Neural progenitor cell (in vitro differentiated cells): ENCODE results near the gene TMSB10. TPM values are rescaled to one million over a fixed set of nuclear protein-coding genes. Genes with fewer than 3 reads are reported as not detected.

Experiments
- DNase-seq: peaks from one replicate; pipeline ENCODE4 v3.0.0-alpha.2; 2016; ENCODE audit warnings: low spot score
- H2AFZ ChIP-seq: fragments of 200-600 bp; sonication (generic); replicated peaks from 2 replicates; pipeline ENCODE4 v1.6.1; 2016; ENCODE audit warnings: antibody characterized with exemption
- H3F3A ChIP-seq: fragments of 200-600 bp; sonication (generic); 2 replicates; pipeline ENCODE4 v1.6.1; 2016; ENCODE audit warnings: antibody characterized with exemption, low read depth
- H3K27ac ChIP-seq: fragments of 200-600 bp; sonication (generic); 2 replicates; pipeline ENCODE4 v1.5.1; 2016; ENCODE audit warnings: mild to moderate bottlenecking
- H3K27me3 ChIP-seq: fragments of 200-600 bp; sonication (generic); 2 replicates; pipeline ENCODE4 v1.6.1; 2016; ENCODE audit warnings: mild to moderate bottlenecking, moderate library complexity
- H3K36me3 ChIP-seq: fragments of 200-600 bp; sonication (generic); 2 replicates; pipeline ENCODE4 v1.5.1; 2016
- H3K4me1 ChIP-seq: fragments of 200-600 bp; sonication (generic); 2 replicates; pipeline ENCODE4 v1.6.1; 2016; ENCODE audit warnings: mixed run types
- H3K4me2 ChIP-seq: fragments of 200-600 bp; sonication (generic); 2 replicates; pipeline ENCODE4 v1.6.1; 2016
- H3K4me3 ChIP-seq: fragments of 200-600 bp; sonication (generic); 2 replicates; pipeline ENCODE4 v1.5.1; 2016
- H3K79me2 ChIP-seq: fragments of 200-600 bp; sonication (generic); 2 replicates; pipeline ENCODE4 v1.6.1; 2016; ENCODE audit warnings: low read depth
- H3K9ac ChIP-seq: fragments of 200-600 bp; sonication (generic); 2 replicates; pipeline ENCODE4 v1.6.1; 2016
- H3K9me3 ChIP-seq: fragments of 200-600 bp; sonication (generic); 2 replicates; pipeline ENCODE4 v1.5.1; 2016; ENCODE audit warnings: low read depth
- H4K20me1 ChIP-seq: fragments of 200-600 bp; sonication (generic); 2 replicates; pipeline ENCODE4 v1.6.1; 2016; ENCODE audit warnings: low read depth
- H3K27ac Mint-ChIP-seq: 3 replicates; pipeline ENCODE4 v1.8.0; 2021; ENCODE audit warnings: mixed read lengths
- H3K27me3 Mint-ChIP-seq: 2 replicates; pipeline ENCODE4 v1.8.0; 2022; ENCODE audit warnings: low read depth, mild to moderate bottlenecking, inconsistent platforms, moderate library complexity, mixed read lengths; ENCODE audit not compliant: insufficient read depth
- H3K36me3 Mint-ChIP-seq: 3 replicates; pipeline ENCODE4 v1.8.0; 2021; ENCODE audit warnings: mixed read lengths
- H3K4me1 Mint-ChIP-seq: 3 replicates; pipeline ENCODE4 v1.8.0; 2021; ENCODE audit warnings: mixed read lengths
- H3K4me3 Mint-ChIP-seq: 3 replicates; pipeline ENCODE4 v1.8.0; 2021; ENCODE audit warnings: mild to moderate bottlenecking, moderate library complexity, mixed read lengths
- H3K9me3 Mint-ChIP-seq: 3 replicates; pipeline ENCODE4 v1.8.0; 2020; ENCODE audit warnings: mixed read lengths
- CTCF ChIP-seq: fragments of 200-600 bp; sonication (generic); IDR thresholded peaks from 2 replicates; pipeline ENCODE4 v1.5.1; 2017; ENCODE audit warnings: antibody characterized with exemption, mild to moderate bottlenecking
- EZH2 ChIP-seq: fragments of 200-600 bp; sonication (generic); IDR thresholded peaks from 2 replicates; pipeline ENCODE4 v1.6.1; 2017; ENCODE audit warnings: antibody characterized with exemption, mild to moderate bottlenecking, moderate library complexity
- EZH2phosphoT487 ChIP-seq: fragments of 200-600 bp; sonication (generic); IDR thresholded peaks from 2 replicates; pipeline ENCODE4 v1.6.1; 2017; ENCODE audit warnings: antibody characterized with exemption
- total RNA-seq: library from RNA; depleted of rRNA; stranded (reverse); fragments of >200 nt; gene quantifications from 2 replicates; pipeline ENCODE4 v1.2.3, GENCODE V29; 2015; ENCODE audit warnings: low replicate concordance

TMSB10 gene
- total RNA-seq, 1 donor from 2014 or later, result 2,248 TPM

- Histone ChIP-seq H3K27ac (no peak overlapping the region), H3K36me3 (no peaks in the 10 kb centered on the region), H3K9ac (no peak overlapping the region), H3K9me3 (no peaks in the 10 kb centered on the region), H3F3A (peaks cover 27% of the 10 kb centered on the region), H3K27me3 (peaks cover 10% of the 10 kb centered on the region), H3K4me2 (no peak overlapping the region), H3K4me1 (no peaks in the 10 kb centered on the region), H2AFZ (no peak overlapping the region), H4K20me1 (no peaks in the 10 kb centered on the region), H3K4me3 (no peak overlapping the region), H3K79me2 (no peaks in the 10 kb centered on the region)
- H3K27me3 Mint-ChIP-seq, result peaks cover 9% of the 10 kb centered on the region
- TF ChIP-seq EZH2, result no peak
- no peak for TF ChIP-seq EZH2phosphoT487
- no peak for TF ChIP-seq CTCF
- H3K4me3 Mint-ChIP-seq, result no peak overlapping the region
- DNase-seq, result peak; percentile 44
- H3K4me1 Mint-ChIP-seq, result peaks cover 26% of the 10 kb centered on the region
- no peaks in the 10 kb centered on the region for H3K36me3 Mint-ChIP-seq
- no peaks in the 10 kb centered on the region for H3K9me3 Mint-ChIP-seq
- no peak overlapping the region for H3K27ac Mint-ChIP-seq
These were observed 19.0 kb downstream of the TMSB10 start for GRCh38 chr2:84924173-84925106.

DNA sequence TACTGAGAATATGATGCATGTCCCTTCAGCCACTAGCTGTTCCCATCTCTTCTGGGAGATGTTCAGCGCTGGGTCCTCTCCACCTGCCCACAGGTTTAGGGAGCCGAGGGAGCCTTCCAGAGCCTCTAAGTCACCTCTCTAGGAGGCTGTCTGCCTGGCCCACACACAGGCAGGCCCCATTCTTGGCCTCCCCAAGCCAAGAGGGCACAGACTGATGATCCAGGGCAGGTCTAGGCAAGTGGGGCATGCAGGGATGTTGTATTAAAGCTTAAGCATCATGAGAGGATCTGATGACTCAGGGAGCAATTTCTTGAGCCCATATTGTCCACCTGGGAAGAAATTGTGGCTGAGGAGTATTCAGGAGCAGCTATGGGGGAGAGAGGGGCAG lies 19.9 kb downstream of the TMSB10 start:
- TF ChIP-seq EZH2 (no peak), CTCF (no peak), EZH2phosphoT487 (no peak)
- no peak overlapping the region for H3K27ac Mint-ChIP-seq
- Histone ChIP-seq H3K9ac (no peak overlapping the region), H3K4me2 (no peak overlapping the region), H4K20me1 (no peaks in the 10 kb centered on the region), H2AFZ (no peak overlapping the region), H3K4me1 (no peaks in the 10 kb centered on the region), H3K4me3 (no peak overlapping the region), H3K27me3 (peaks cover 10% of the 10 kb centered on the region), H3F3A (peaks cover 27% of the 10 kb centered on the region), H3K79me2 (no peaks in the 10 kb centered on the region), H3K27ac (no peak overlapping the region), H3K36me3 (no peaks in the 10 kb centered on the region), H3K9me3 (no peaks in the 10 kb centered on the region)
- H3K36me3 Mint-ChIP-seq, result no peaks in the 10 kb centered on the region
- DNase-seq, result no peak
- H3K27me3 Mint-ChIP-seq, result peaks cover 7% of the 10 kb centered on the region
- no peaks in the 10 kb centered on the region for H3K9me3 Mint-ChIP-seq
- H3K4me3 Mint-ChIP-seq, result no peak overlapping the region
- H3K4me1 Mint-ChIP-seq, result peaks cover 17% of the 10 kb centered on the region

DNA sequence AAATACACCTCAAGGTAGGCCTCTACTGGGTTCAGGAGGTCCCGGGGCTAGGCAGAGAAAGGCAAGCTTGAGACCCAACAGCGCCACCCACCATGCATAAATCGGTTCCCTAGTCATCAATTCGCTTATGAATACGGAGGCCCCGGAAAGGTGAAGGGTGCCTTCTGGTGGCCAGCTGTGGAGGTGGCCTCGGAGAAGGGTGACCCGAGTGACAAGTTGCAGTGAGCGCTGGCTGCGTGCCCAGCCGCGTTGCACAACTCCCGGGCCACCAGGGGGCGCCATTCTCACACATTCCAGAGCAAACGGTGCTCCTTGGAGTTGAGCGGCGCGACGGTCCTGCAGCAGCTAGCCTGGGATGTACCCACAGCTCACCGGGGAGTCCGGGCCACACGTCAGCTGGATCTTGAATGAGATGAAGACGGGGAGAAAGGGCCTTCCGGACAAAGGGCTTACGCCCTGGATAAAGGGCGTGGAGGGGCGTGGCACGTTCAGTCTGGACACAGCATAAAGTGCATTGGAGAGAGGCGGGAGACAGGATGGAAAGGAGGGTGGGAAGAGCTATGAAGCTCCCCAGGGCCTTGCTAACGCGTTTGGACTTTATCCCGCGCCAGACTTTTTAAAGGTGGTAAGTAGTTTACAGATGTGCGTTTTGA lies 20.4 kb downstream of the TMSB10 start:
- Histone ChIP-seq H4K20me1 (no peaks in the 10 kb centered on the region), H3K4me2 (peak overlapping the region; percentile 67), H3K79me2 (no peaks in the 10 kb centered on the region), H3K27me3 (peaks cover 10% of the 10 kb centered on the region), H3K27ac (no peak overlapping the region), H3K36me3 (no peaks in the 10 kb centered on the region), H3F3A (peaks cover 27% of the 10 kb centered on the region), H2AFZ (no peak overlapping the region), H3K4me1 (no peaks in the 10 kb centered on the region), H3K9me3 (no peaks in the 10 kb centered on the region), H3K9ac (no peak overlapping the region), H3K4me3 (peak overlapping the region; percentile 40)
- H3K27me3 Mint-ChIP-seq, result peaks cover 7% of the 10 kb centered on the region
- TF ChIP-seq CTCF (peak; percentile 99), EZH2phosphoT487 (no peak)
- H3K36me3 Mint-ChIP-seq, result no peaks in the 10 kb centered on the region
- peak; percentile 95 for DNase-seq
- peaks cover 15% of the 10 kb centered on the region for H3K4me1 Mint-ChIP-seq
- H3K27ac Mint-ChIP-seq, result no peak overlapping the region
- H3K9me3 Mint-ChIP-seq, result no peaks in the 10 kb centered on the region
- peak overlapping the region; percentile 73 for H3K4me3 Mint-ChIP-seq
